GM21619 (cell line): ENCODE results near the gene DCTN1.

Experiments
- ATAC-seq: cut with Tn5 transposase; IDR thresholded peaks from one replicate; pipeline ENCODE4 v1.9.1; 2021; ENCODE audit not compliant: unreplicated experiment

DCTN1 gene

DNA sequence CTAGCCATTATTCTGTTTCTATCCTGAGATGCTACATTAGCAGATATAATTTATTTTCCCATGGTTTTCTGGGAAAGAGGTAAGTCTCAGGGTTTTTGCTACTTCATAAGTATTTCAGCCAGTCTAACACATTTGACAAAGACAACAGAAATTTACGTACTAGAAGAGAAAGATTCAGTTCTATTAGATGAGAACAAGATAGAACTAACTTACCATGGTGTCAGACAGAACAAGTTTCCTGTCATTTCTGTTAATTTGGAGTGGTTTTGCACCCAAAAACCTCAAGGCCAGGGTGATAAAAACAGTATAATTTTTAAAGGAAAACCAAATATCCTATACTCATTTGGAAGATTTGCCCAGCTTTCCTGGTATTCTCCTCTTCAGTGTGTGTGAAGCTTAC is 52.5 kb downstream of the DCTN1 start:
- ATAC-seq, result no peak

DNA sequence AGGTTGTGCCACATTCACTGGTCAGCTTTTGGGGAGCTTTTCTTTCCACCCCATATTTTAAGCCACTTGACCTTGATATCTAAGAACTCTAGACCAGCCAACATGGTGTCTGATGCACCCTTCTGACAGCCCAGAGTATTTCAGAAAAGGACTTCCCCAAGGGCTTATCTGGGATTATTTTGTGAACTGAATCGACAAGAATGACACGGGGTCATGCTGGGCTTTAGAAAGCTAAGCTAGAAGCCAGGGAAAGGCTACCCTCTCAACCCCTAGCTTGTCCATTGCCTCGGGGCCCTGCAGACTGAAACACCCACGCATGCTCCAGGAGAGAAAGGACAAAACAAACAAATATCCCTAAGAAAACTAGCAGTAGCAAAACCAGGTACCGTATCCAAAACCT is 52.9 kb downstream of the DCTN1 start:
- ATAC-seq, result no peak

DNA sequence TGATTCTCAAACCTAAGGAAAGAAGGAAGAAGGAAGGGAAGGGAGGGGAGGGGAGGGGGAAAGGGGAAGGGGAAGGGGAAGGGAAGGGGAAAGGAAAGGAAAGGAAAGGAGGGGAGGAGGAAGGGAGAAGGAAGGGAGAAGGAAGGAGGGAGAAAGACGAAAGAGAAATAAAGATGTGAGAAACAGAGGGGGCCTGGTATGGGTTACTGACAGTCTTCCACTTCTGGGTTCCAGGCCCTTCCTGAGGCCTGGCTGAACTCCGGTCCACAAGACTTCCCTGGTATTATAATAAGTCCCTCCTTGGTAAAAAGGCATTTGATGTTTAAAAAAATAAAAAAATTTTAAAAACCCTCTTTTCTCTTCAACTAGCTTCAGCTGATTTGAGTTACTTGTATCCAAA is 54.3 kb downstream of the DCTN1 start:
- no peak for ATAC-seq

DNA sequence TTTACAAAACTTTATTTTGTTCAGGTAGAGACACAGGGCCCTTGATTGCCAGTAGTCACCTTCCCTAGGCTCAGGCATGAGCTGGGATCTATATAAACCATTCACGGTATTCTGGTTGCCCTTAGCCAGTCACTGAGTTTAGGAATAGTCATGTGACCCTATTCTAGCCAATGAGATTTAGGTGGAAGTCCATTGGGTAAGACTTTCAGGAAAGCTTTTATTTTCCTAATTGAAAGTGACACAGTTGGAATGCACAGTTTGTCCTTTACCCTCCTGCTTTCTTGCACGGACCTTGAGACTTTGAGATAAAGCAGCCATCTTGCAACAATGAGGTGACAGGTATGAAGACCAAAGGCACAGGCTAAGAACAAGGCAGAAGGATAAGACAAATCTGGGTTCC is 58.4 kb downstream of the DCTN1 start:
- ATAC-seq, result no peak

DNA sequence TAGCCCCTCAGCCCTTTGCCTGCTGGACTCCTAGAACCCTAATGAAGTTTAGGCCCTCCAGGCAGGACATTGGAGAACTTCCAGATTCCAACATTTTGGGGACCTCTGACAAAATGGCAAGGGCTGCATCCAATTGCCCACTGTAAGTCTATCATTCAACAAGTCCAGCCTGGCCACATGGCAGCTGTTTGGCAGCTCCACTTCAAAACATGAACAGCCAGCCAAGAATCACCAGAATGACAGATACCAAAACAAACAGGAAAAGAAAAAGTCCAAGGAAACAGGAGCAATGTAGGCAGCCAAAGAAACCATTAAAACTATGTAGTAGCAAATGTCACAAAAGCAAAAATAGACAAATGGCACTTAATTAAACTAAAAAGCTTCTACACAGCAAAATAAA is 62.4 kb downstream of the DCTN1 start:
- ATAC-seq, result no peak

DNA sequence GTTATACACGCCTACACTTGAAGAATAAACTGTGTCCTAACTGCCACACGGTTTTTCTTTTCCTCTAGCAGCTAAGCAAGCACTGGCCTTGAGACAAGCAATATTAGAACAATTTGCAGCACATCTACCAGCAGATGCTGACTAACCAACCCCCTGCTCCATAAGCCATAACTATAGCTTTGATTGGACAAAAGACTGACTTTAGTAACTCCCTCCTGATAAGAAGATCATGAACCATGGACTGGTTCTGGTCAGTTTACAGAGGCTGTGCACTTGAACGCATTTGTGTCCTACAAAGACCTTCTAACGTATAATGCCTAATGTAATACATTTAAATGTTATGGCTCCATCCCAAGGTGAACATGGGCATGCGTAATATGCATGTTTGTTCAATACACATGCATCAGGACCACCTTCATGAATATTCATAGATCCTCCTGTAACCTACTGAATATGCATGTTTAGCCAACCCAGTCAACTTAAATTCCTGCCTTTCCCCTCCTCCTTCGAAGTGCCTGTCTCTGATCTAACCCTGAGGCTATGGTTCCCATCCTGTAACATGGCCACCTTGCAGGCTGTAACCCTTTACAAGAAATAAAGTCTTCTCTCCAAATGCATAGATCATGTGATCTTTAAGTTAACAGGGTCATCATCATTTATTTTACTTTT is 63.4 kb downstream of the DCTN1 start:
- ATAC-seq, result no peak

DNA sequence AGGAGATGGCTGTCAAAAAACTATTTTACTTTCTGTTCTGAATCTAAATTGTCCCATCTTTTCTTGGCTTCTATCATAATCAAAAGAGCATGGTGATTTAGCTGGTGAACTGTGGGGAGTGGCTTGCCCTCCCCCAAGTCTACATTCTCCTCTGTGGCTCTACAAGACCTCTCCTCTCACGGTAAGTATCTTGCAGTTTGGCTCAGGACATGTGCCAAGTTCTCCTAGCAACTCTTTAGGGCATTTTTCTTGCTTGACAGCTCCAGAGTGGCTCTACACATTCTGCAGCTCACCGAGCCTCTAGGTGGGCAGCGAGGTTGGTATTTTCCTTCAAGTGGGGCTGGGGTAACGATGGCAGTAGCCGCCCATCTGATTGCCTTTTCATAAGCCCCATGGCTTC is 66.0 kb downstream of the DCTN1 start:
- ATAC-seq, result no peak

DNA sequence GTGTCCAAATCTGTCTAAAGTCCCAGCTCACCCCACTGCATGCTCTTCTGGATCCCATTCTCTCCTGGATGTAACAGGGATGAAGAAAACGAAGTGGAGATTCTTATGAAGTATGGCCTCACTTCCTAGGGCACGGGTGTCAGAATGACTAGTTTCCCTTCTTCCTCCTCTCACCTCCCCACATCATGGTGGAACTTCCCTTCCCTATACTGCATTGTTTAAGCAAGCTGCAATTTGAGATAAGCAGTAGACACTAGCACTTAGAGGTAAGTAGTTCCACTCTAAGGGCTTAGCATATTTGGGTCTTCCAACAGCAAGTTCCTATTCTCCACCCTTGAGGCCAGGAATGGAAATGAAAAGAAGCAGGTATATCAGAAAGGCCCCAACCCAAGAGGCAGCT is 66.6 kb downstream of the DCTN1 start:
- no peak for ATAC-seq

DNA sequence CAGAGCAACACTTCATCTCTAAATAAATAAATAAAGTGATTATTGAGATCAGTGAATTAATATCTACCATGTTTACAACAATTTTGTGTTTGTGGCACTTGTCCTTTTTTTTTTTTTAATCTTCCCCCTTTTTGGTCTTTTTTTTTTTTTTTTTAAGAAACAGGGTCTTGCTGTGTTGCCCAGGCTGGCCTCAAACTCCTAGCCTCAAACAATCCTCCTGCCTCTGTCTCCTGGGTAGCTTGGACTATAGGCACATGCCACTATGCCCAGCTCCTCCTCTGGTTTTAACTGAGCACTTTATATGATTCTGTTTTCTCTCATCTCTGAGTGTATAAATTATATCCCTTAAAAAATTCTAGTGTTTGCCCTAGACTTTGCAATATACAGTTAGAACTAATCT is 67.2 kb downstream of the DCTN1 start:
- no peak for ATAC-seq
